Right lobe of liver (tissue), 6 donors: ENCODE measurements around the gene CMTM6. TPM values are rescaled to one million over a fixed set of nuclear protein-coding genes. Genes with fewer than 3 reads are reported as not detected.

Experiments
- ATAC-seq, 4 donors: fragments of 200-7000 bp; cut with Tn5 transposase; one replicate each; pipeline ENCODE4 v1.9.1; 2020; ENCODE audit warnings: mild to moderate bottlenecking in 4 of 4, moderate library complexity in 4 of 4
- DNase-seq, 3 donors: peaks; one replicate each; pipeline ENCODE4 v3.0.0-alpha.2; 2020
- H3K27ac ChIP-seq, 3 donors: fragments of 200-600 bp; one replicate each; pipeline ENCODE4 v1.8.0; 2022
- H3K27me3 ChIP-seq, 2 donors: fragments of 200-600 bp; one replicate each; pipeline ENCODE4 v1.8.0; 2022
- H3K36me3 ChIP-seq, 4 donors: fragments of 200-600 bp; sonication (generic) in 1 of 4; one replicate each; pipeline versions ENCODE4 v1.5.1 to v1.8.0; 2017 to 2022; ENCODE audit warnings: control low read depth in 1 of 4
- H3K4me1 ChIP-seq, 4 donors: fragments of 200-600 bp; sonication (generic) in 1 of 4; one replicate each; pipeline versions ENCODE4 v1.5.1 to v1.8.0; 2017 to 2022; ENCODE audit warnings: control low read depth in 1 of 4
- H3K4me3 ChIP-seq, 3 donors: fragments of 200-600 bp; one replicate each; pipeline ENCODE4 v1.8.0; 2022
- H3K9me3 ChIP-seq, 4 donors: fragments of 200-600 bp; sonication (generic) in 1 of 4; one replicate each; pipeline versions ENCODE4 v1.5.1 to v1.8.0; 2017 to 2022; ENCODE audit warnings: control low read depth in 1 of 4
- POLR2A ChIP-seq: fragments of 450-650 bp; IDR thresholded peaks from one replicate; pipeline ENCODE4 v1.6.1; 2017; ENCODE audit warnings: antibody characterized with exemption, mild to moderate bottlenecking
- WGBS: methylation state at CpG from one replicate; pipeline ENCODE4 v1.1.6; 2018; ENCODE audit warnings: low coverage, low lambda C conversion rate; ENCODE audit not compliant: insufficient coverage; ENCODE audit errors: missing lambda C conversion rate; 5-methylcytosine and 5-hydroxymethylcytosine counted together
- intact Hi-C, 2 donors: fragments of 100-400 bp; cut with DNase I; formaldehyde crosslinking; loops; one replicate each; pipeline versions ENCODE4 v1.11.2 to v1.14.1; 2022
- total RNA-seq, 6 experiments: library from RNA; depleted of rRNA in 2 of 6; stranded (reverse); fragments of >200 nt in 2 of 6; fragmentation: NEBNext Ultra II Directional in 3 of 6; extraction: Animal tissue kit (Norgen Biotek cat#: 25700) in 3 of 6; gene quantifications; one replicate each; pipeline versions ENCODE4 v1.1.0 to v1.2.4, GENCODE V29; 2016 to 2023
- TF ChIP-seq, protein P1 (sequence below), 4 donors: fragments of 200-600 bp in 3 of 4; fragments of 450-650 bp in 1 of 4; IDR thresholded peaks; one replicate each; pipeline versions ENCODE4 v1.5.1 to v1.8.0; 2016 to 2022; ENCODE audit warnings: antibody characterized with exemption in 4 of 4, mild to moderate bottlenecking in 2 of 4
- donor health status: DM: no; HTN: yes; CAD: no.
- donor health status: DM: no; HTN: no; CAD: no.
- donor health status: DM: no; HTN: no; CAD: no.
- donor health status: DM: no; HTN: yes; CAD: no.
- donor health status: DM: no; HTN: yes; CAD: no.

CMTM6 gene
- total RNA-seq, 6 experiments from 2014 or later = 45.2 to 69.1 (median 57.2) TPM

DNA sequence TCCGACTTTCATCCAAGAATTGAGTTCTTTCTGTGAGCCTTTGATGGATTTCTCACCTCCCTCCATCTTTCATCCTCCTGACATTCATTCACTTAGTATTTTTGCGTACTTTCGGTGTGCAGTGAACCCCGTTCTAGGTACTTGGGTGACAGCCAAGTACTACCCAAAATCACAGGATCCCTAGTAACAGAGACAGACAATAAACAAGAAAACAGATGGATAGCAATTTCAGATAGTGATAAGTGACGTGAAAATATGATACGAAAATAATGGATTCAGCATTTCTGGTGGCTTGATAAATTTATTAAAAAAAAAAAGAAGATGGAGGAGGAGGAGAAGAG is 264 bp upstream of the CMTM6 start:
- H3K4me3 ChIP-seq = peak overlapping the region; percentile 94 to 98 (median 95)
- WGBS = 0% methylated on average over 6 of the region's 6 CpGs
- no peaks in the 10 kb centered on the region for H3K27me3 ChIP-seq
- no peaks in the 10 kb centered on the region for H3K36me3 ChIP-seq
- no peaks in the 10 kb centered on the region for H3K9me3 ChIP-seq
- peaks cover 0 to 19% (median 7%) of the 10 kb centered on the region in 4 donors for H3K4me1 ChIP-seq
- H3K27ac ChIP-seq = peak overlapping the region; percentile 90 to 98 (median 96)
- ATAC-seq (no peak), DNase-seq (no peak)
- intact Hi-C loops = loop anchor here in 1 of 2 donors (10.0 kb wide), 1 partner anchor 162 kb away; no protein-coding TSS in a partner anchor
- TF ChIP-seq, protein P1, sequence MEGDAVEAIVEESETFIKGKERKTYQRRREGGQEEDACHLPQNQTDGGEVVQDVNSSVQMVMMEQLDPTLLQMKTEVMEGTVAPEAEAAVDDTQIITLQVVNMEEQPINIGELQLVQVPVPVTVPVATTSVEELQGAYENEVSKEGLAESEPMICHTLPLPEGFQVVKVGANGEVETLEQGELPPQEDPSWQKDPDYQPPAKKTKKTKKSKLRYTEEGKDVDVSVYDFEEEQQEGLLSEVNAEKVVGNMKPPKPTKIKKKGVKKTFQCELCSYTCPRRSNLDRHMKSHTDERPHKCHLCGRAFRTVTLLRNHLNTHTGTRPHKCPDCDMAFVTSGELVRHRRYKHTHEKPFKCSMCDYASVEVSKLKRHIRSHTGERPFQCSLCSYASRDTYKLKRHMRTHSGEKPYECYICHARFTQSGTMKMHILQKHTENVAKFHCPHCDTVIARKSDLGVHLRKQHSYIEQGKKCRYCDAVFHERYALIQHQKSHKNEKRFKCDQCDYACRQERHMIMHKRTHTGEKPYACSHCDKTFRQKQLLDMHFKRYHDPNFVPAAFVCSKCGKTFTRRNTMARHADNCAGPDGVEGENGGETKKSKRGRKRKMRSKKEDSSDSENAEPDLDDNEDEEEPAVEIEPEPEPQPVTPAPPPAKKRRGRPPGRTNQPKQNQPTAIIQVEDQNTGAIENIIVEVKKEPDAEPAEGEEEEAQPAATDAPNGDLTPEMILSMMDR (IDR thresholded peaks at IDR 0.05) = no peak
- no peak for TF ChIP-seq POLR2A

DNA sequence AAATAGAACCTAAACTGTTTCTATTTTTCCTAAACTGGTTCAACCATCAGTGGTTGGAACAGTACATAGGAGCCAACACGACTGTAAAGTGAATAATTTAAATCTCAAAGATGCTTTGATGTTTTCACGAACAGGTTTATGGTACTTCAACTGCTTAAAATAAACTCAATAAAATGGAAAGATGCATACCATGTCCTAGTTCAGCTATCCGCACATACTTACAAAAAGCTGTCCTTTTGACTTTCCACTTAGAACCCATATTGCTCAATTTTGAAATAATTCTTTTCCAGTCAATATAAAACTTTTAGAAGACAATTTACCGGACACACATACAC is 902 bp downstream of the CMTM6 start:
- 1% methylated on average over 4 of the region's 4 CpGs for WGBS
- Histone ChIP-seq H3K9me3 (no peaks in the 10 kb centered on the region), H3K27ac (peak overlapping the region; percentile 90 to 98 (median 96)), H3K4me3 (peak overlapping the region; percentile 94 to 98 (median 95)), H3K4me1 (peaks cover 0 to 20% (median 7%) of the 10 kb centered on the region in 4 donors), H3K27me3 (no peaks in the 10 kb centered on the region), H3K36me3 (no peaks in the 10 kb centered on the region)
- TF ChIP-seq, protein P1 (IDR thresholded peaks at IDR 0.05) = no peak
- TF ChIP-seq POLR2A = no peak
- DNase-seq = no peak
- no peak for ATAC-seq
- intact Hi-C loops = loop anchor here in 1 of 2 donors (10.0 kb wide), 1 partner anchor 163 kb away; no protein-coding TSS in a partner anchor

- ATAC-seq (peak; percentile 22 to 62 (median 35)), DNase-seq (peak; percentile 57 to 78 (median 78))
- Histone ChIP-seq H3K36me3 (no peaks in the 10 kb centered on the region), H3K9me3 (no peaks in the 10 kb centered on the region), H3K4me3 (peak overlapping the region; percentile 94 to 98 (median 95)), H3K27me3 (no peaks in the 10 kb centered on the region), H3K4me1 (peaks cover 0 to 26% (median 8%) of the 10 kb centered on the region in 4 donors), H3K27ac (peak overlapping the region; percentile 90 to 98 (median 96))
- intact Hi-C loops = loop anchor here in 1 of 2 donors (10.0 kb wide), 1 partner anchor 164 kb away; no protein-coding TSS in a partner anchor
- 17% methylated on average over 25 of the region's 25 CpGs for WGBS
- TF ChIP-seq, protein P1 (IDR thresholded peaks at IDR 0.05) = no peak
- no peak for TF ChIP-seq POLR2A
These were observed 1.5 kb downstream of the CMTM6 start for GRCh38 chr3:32500880-32501782.

DNA sequence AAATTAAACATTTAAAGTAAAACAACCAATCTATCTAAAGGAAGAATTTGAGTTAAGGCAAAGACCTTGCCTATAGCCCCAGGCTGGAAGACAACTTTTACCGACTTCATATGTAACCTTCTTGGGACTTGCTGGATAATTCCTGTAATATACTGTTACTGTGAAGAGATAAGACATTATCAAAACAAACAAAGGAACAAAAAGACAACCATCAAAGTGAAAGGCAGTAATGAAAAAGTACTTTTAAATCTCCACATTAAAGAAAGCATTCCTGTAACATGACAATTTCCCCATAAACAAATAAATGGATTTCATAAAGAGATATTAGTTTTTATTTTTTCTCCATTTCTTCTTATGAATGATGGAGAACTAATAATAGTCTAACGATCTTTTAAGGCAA is 2.4 kb downstream of the CMTM6 start:
- no peak for DNase-seq
- intact Hi-C loops = loop anchor here in 1 of 2 donors (10.0 kb wide), 1 partner anchor 165 kb away; no protein-coding TSS in a partner anchor
- no peak for ATAC-seq
- no peaks in the 10 kb centered on the region for H3K27me3 ChIP-seq
- WGBS = 25% methylated on average over 2 of the region's 2 CpGs
- H3K36me3 ChIP-seq = no peaks in the 10 kb centered on the region
- H3K9me3 ChIP-seq = no peaks in the 10 kb centered on the region
- H3K4me1 ChIP-seq = peaks cover 0 to 35% (median 12%) of the 10 kb centered on the region in 4 donors
- peak overlapping the region in 2 of 3 donors; percentile 90 to 96 for H3K27ac ChIP-seq
- peak overlapping the region in 2 of 3 donors; percentile 95 to 98 for H3K4me3 ChIP-seq
- TF ChIP-seq POLR2A = no peak
- TF ChIP-seq, protein P1 (IDR thresholded peaks at IDR 0.05) = no peak
